ENCODE data around the gene LEMD2.

The LEMD2 gene

DNA sequence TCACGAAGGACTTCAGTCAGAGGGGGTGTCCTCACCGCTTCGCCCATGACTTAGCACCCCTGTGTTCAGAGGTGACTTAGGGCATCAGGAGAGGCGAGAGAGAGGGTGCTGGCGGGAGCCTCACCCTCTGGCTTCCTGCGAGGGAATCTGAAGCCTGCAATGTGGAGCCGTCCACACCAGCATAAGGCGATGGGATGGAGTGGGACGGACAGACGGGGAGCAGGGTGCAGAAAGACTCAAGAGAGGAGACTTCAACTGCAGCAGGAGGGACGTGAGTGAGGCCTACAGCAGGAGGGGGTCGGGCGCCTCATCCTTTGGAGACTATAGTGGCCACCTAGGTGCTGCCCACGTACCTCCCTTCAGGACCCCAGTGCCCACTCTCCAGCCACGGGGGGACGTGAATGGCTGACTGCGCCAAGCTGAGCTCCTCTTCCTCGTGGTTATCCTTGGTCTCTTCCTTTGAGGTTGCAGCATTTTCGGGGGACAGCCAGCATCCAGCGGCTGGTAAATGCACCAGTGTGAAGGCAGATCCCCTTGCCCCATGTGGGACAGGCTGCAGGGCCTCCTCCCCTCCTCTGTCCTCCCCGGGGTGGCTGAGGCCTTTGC, 41.8 kb upstream of the LEMD2 start:
- no peak overlapping the region for H3K27ac ChIP-seq
- TF ChIP-seq, protein P1, sequence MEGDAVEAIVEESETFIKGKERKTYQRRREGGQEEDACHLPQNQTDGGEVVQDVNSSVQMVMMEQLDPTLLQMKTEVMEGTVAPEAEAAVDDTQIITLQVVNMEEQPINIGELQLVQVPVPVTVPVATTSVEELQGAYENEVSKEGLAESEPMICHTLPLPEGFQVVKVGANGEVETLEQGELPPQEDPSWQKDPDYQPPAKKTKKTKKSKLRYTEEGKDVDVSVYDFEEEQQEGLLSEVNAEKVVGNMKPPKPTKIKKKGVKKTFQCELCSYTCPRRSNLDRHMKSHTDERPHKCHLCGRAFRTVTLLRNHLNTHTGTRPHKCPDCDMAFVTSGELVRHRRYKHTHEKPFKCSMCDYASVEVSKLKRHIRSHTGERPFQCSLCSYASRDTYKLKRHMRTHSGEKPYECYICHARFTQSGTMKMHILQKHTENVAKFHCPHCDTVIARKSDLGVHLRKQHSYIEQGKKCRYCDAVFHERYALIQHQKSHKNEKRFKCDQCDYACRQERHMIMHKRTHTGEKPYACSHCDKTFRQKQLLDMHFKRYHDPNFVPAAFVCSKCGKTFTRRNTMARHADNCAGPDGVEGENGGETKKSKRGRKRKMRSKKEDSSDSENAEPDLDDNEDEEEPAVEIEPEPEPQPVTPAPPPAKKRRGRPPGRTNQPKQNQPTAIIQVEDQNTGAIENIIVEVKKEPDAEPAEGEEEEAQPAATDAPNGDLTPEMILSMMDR (IDR thresholded peaks at IDR 0.05), result no peak
- no peak for DNase-seq (ENCODE audit: low spot score)
- no peak overlapping the region for H3K4me3 ChIP-seq

DNA sequence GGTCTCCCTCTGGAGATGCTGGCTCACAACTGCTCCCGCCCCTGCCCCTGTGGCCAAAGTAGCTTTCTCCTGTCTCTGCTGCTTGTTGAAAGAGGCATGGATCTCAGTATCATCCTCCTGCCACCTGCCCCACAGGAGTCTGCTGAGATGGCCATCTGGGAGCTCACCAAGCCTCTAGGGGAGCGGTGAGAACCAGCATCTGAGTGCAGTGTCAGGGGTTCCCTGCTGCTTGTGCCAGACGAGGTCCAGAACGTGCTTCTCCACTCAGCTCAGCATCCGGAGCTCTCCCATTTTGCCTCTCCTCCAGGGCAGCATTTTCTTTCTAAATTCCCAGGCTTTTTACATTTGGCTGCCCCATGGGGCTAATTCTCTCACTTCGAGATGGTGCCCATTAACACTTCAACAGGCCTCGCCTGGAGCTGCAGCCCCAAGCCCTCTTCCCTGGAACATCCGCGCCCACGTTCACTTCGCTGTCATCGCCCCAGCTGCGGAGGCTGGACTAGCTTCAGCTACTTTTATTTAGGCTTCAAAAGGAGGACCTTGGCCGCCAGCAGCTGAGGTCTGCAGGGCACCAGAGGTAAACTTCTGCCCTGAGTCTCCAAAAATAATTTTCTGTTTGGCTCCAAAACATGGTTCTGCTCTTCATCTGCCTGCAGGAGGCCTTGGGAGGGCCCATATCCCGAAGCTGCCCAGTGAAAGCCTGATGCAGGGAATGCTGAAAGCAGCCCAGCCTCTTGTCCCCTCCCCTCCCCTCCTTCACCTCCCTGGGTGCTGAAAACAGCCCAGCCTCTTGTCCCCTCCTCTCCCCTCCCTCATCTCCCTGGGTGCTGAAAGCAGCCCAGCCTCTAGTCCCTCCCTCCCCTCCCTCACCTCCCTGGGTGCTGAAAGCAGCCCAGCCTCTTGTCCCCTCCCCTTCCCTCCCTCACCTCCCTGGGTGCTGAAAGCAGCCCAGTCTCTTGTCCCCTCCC, 40.1 kb upstream of the LEMD2 start:
- H3K4me3 ChIP-seq, result no peak overlapping the region
- H3K27ac ChIP-seq, result no peak overlapping the region

DNA sequence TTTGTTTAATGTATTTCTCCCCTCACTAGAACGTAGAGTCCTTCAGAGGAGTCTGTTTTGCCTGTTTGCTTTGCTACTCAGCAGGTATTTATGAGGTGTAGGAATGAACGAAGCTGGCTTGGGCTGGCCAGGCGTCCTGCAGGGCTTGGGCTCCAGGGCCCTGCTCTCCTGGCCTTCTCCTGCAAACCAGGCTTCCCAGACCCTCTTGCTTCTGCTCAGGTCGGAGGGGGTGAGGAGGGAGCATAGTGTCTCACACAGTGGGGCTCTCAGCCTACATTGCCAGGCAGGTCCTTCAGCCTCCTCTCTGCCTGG, 39.5 kb upstream of the LEMD2 start:
- no peak overlapping the region for H3K27ac ChIP-seq
- no peak for DNase-seq (ENCODE audit: low spot score)
- H3K4me3 ChIP-seq, result no peak overlapping the region
- TF ChIP-seq, protein P1 (IDR thresholded peaks at IDR 0.05), result no peak

More for the DNA sequence above, 40.1 kb upstream of the LEMD2 start:
- TF ChIP-seq, protein P1 (IDR thresholded peaks at IDR 0.05), result no peak
- DNase-seq (ENCODE audit: low spot score), result no peak

DNA sequence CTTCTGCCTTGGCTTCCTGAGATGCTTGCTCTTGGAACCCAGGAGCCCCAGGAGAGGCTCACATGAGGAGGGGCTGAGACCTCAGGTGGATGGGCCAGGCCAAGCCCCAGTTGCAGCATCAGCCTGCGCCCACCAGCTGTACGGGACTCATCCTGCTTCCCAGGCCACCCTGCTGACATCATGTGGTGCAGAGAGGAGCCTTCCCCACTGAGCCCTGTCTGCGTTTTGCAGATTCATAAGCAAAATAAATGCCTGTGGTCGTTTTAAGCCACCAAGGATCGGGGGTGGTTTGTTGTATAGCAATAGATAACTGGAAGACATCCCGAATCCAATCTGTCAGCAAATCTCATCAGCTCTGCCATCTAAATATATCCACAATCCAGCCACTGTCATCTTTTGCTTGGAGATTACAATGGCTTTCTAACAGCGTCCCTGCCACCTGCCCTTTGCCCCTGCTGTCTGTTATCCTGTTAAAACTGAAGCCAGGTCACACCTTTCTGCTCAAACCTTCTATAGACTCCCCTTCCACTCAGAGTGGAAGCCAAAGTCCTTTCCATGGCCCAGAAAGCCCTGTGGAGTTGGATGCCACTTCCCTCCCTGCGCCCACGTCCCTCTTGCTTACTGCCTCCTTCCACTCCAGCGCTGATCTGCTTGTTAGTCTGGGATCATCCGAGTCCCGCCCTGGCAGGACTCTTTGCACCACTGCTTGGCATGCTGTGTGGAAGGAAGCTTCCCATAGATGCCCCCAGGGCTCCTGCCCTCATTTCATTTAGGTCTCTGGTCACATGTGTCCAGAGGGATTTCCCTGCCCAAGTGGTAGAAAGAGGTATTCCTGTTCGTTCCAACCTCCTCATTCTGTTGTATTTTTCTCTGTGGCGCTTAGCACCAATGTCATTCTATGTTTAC, 38.9 kb upstream of the LEMD2 start:
- Histone ChIP-seq H3K27ac (no peak overlapping the region), H3K4me3 (no peak overlapping the region)
- TF ChIP-seq, protein P1 (IDR thresholded peaks at IDR 0.05), result no peak
- DNase-seq (ENCODE audit: low spot score), result no peak

DNA sequence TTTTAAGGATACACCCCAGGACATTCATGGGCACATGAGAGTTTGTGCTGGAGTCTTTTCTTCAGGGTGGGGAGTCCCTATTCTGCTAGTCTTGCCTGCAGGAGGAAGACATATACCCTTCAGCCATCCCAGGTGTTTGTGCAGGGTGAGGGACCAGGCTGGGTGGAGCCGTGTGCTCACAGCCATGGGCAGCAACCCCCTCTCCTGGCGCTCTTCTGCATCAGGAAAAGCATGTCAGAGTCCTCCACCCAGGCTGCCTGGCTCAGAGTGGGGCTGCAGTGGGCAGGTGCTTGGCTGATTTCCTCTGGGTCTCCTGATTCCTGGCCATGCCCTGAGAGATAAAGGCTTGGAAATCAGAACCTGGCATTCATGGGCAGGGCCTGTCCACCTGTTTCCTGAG, 37.6 kb upstream of the LEMD2 start:
- TF ChIP-seq, protein P1 (IDR thresholded peaks at IDR 0.05), result no peak
- H3K4me3 ChIP-seq, result no peak overlapping the region
- DNase-seq (ENCODE audit: low spot score), result no peak
- H3K27ac ChIP-seq, result no peak overlapping the region

DNA sequence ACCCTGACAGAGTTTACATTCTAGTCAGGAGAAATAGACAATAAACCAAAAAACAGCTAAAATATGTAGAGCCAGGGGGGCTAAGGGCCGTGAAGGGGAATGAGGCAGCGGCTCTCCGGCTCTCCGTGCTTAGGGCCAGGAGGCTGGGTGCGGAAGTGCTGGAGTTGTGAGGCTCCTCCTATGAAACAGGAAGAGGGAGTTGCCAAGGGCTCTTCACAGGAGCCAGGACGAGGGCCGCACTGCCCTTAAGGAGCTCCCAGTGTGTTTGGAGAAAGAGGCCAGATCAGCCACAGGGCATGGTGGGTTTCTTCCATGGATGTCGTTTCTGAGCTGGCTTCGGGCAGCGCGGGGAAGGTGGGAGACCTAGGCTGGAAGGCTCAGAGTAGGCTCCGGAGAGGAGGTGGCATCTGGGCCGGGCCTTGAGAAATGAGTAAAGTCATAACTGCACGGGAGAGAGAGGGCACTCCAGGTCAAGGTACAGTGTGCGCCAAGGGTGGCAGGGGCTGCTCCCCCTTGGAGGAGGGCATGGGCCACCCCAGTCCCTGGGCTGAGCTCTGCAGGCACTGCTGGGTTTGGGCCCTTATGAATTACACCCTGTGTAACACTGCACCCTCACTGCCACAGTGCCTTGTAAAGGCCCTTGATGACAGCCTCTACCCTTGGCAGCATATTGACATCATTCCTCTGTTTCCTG, 35.7 kb upstream of the LEMD2 start:
- TF ChIP-seq, protein P1 (IDR thresholded peaks at IDR 0.05), result no peak
- no peak for DNase-seq (ENCODE audit: low spot score)
- no peak overlapping the region for H3K27ac ChIP-seq
- H3K4me3 ChIP-seq, result no peak overlapping the region

All from coronary artery (tissue), 2 donors.